GM12878 (cell line): ENCODE results near the gene NFE2L3. TPM values are rescaled to one million over a fixed set of nuclear protein-coding genes. Genes with fewer than 3 reads are reported as not detected.

Source experiments
- FOXK2 ChIP-seq: fragments of 450-650 bp; IDR thresholded peaks from 2 replicates; pipeline ENCODE4 v1.6.1; 2017; ENCODE audit warnings: mild to moderate bottlenecking, moderate library complexity
- MTA3 ChIP-seq: IDR thresholded peaks from 2 replicates; pipeline ENCODE4 v1.6.1; 2012; ENCODE audit warnings: low read length, inconsistent platforms, borderline replicate concordance
- MYB ChIP-seq: fragments of 150-350 bp; IDR thresholded peaks from 2 replicates; pipeline ENCODE4 v1.6.1; 2014; ENCODE audit warnings: mild to moderate bottlenecking, low read depth, low read length, borderline replicate concordance
- NBN ChIP-seq: fragments of 450-650 bp; IDR thresholded peaks from 2 replicates; pipeline ENCODE4 v1.6.1; 2016
- RELA ChIP-seq: fragments of 450-650 bp; IDR thresholded peaks from 2 replicates; pipeline ENCODE4 v1.8.0; 2014; ENCODE audit warnings: borderline replicate concordance; ENCODE audit not compliant: partially characterized antibody
- ZNF207 ChIP-seq: fragments of 450-650 bp; IDR thresholded peaks from 2 replicates; pipeline ENCODE4 v1.6.1; 2014; ENCODE audit warnings: antibody characterized with exemption, mild to moderate bottlenecking, borderline replicate concordance
- ZNF622 ChIP-seq: fragments of 450-650 bp; IDR thresholded peaks from 2 replicates; pipeline ENCODE4 v1.6.1; 2017; ENCODE audit warnings: mild to moderate bottlenecking, inconsistent platforms
- polyA plus RNA-seq, 11 experiments: library from polyadenylated mRNA; depleted of rRNA in 4 of 11; unstranded in 6 of 11; stranded (reverse) in 5 of 11; fragments of >200 nt; fragmentation: Nextera tagmentation in 4 of 11; fragmentation: Illumina TruSeq in 1 of 11; extraction: Ambion mirVana in 4 of 11; extraction: Trizol in 1 of 11; gene quantifications; 1 replicate in 1 of 11; 2 replicates in 10 of 11; pipeline versions ENCODE4 v1.2.1 to v1.2.3, GENCODE V29; 2011 to 2016; ENCODE audit warnings: inconsistent platforms in 2 of 11, missing spikeins in 2 of 11, low read depth in 1 of 11
- total RNA-seq, 4 experiments: library from RNA; depleted of rRNA in 3 of 4; stranded (reverse); fragments of >200 nt in 3 of 4; fragmentation: Illumina TruSeq in 1 of 4; extraction: Trizol in 1 of 4; gene quantifications; 2 replicates each; pipeline versions ENCODE4 v1.2.1 to v1.2.3, GENCODE V29; 2013 to 2021
- TF ChIP-seq, protein P1 (sequence below): IDR thresholded peaks from 2 replicates; pipeline ENCODE4 v1.6.1; 2012; ENCODE audit warnings: improper control_type of control experiment, low read depth, low read length; ENCODE audit not compliant: insufficient replicate concordance
- TF ChIP-seq, protein P2 (sequence below): fragments of 450-650 bp; conservative IDR thresholded peaks from 2 replicates; pipeline ENCODE4 v1.6.1; 2017; ENCODE audit warnings: mild to moderate bottlenecking, moderate library complexity
- TF ChIP-seq, protein P3 (sequence below): fragments of 450-650 bp; IDR thresholded peaks from 2 replicates; pipeline ENCODE4 v1.6.1; 2017; ENCODE audit warnings: mild to moderate bottlenecking, low read depth, inconsistent platforms; ENCODE audit not compliant: poor library complexity, severe bottlenecking

Gene NFE2L3
- total and polyA plus RNA-seq, 10 of the 15 experiments (the other 5 are each of a cell fraction or from before 2014, with no cell fraction given): 4.4 to 34.9 (median 13.0) TPM

DNA sequence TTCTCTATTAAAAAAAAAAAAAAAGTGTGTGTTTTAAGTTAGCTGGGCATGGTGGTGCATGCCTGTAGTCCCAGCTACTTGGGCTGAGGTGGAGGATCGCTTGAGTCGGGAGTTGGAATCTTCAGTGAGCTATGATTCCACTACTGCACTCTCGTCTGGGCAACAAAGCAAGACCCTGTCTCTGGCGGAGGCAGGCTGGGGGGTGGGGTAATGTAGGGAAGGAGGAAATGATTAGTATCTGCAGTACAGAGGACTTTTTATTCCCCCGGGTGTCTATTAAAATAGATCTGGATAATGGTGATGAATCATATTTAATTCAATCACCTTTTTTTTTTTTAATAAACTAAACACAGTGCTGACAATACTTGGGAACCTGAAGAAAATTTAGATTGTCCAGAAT lies 56.0 kb downstream of the NFE2L3 start (continued):
- TF ChIP-seq, protein P1, sequence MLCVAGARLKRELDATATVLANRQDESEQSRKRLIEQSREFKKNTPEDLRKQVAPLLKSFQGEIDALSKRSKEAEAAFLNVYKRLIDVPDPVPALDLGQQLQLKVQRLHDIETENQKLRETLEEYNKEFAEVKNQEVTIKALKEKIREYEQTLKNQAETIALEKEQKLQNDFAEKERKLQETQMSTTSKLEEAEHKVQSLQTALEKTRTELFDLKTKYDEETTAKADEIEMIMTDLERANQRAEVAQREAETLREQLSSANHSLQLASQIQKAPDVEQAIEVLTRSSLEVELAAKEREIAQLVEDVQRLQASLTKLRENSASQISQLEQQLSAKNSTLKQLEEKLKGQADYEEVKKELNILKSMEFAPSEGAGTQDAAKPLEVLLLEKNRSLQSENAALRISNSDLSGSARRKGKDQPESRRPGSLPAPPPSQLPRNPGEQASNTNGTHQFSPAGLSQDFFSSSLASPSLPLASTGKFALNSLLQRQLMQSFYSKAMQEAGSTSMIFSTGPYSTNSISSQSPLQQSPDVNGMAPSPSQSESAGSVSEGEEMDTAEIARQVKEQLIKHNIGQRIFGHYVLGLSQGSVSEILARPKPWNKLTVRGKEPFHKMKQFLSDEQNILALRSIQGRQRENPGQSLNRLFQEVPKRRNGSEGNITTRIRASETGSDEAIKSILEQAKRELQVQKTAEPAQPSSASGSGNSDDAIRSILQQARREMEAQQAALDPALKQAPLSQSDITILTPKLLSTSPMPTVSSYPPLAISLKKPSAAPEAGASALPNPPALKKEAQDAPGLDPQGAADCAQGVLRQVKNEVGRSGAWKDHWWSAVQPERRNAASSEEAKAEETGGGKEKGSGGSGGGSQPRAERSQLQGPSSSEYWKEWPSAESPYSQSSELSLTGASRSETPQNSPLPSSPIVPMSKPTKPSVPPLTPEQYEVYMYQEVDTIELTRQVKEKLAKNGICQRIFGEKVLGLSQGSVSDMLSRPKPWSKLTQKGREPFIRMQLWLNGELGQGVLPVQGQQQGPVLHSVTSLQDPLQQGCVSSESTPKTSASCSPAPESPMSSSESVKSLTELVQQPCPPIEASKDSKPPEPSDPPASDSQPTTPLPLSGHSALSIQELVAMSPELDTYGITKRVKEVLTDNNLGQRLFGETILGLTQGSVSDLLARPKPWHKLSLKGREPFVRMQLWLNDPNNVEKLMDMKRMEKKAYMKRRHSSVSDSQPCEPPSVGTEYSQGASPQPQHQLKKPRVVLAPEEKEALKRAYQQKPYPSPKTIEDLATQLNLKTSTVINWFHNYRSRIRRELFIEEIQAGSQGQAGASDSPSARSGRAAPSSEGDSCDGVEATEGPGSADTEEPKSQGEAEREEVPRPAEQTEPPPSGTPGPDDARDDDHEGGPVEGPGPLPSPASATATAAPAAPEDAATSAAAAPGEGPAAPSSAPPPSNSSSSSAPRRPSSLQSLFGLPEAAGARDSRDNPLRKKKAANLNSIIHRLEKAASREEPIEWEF: no peak
- TF ChIP-seq, protein P2, sequence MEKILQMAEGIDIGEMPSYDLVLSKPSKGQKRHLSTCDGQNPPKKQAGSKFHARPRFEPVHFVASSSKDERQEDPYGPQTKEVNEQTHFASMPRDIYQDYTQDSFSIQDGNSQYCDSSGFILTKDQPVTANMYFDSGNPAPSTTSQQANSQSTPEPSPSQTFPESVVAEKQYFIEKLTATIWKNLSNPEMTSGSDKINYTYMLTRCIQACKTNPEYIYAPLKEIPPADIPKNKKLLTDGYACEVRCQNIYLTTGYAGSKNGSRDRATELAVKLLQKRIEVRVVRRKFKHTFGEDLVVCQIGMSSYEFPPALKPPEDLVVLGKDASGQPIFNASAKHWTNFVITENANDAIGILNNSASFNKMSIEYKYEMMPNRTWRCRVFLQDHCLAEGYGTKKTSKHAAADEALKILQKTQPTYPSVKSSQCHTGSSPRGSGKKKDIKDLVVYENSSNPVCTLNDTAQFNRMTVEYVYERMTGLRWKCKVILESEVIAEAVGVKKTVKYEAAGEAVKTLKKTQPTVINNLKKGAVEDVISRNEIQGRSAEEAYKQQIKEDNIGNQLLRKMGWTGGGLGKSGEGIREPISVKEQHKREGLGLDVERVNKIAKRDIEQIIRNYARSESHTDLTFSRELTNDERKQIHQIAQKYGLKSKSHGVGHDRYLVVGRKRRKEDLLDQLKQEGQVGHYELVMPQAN: no peak
- TF ChIP-seq ZNF207 (no peak), NBN (no peak), MYB (no peak), MTA3 (no peak), FOXK2 (no peak), ZNF622 (no peak), RELA (no peak)
- TF ChIP-seq, protein P3, sequence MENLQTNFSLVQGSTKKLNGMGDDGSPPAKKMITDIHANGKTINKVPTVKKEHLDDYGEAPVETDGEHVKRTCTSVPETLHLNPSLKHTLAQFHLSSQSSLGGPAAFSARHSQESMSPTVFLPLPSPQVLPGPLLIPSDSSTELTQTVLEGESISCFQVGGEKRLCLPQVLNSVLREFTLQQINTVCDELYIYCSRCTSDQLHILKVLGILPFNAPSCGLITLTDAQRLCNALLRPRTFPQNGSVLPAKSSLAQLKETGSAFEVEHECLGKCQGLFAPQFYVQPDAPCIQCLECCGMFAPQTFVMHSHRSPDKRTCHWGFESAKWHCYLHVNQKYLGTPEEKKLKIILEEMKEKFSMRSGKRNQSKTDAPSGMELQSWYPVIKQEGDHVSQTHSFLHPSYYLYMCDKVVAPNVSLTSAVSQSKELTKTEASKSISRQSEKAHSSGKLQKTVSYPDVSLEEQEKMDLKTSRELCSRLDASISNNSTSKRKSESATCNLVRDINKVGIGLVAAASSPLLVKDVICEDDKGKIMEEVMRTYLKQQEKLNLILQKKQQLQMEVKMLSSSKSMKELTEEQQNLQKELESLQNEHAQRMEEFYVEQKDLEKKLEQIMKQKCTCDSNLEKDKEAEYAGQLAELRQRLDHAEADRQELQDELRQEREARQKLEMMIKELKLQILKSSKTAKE: no peak
- TF ChIP-seq, all 136 proteins: peak for 0
